Measurements from ENCODE around the gene EXD3. TPM values are rescaled to one million over a fixed set of nuclear protein-coding genes. Genes with fewer than 3 reads are reported as not detected.

EXD3 gene
- total and polyA plus RNA-seq, 2 of the 13 experiments (the other 11 are each of a cell fraction or from before 2014, with no cell fraction given) = 2.7 to 4.8 TPM

DNA sequence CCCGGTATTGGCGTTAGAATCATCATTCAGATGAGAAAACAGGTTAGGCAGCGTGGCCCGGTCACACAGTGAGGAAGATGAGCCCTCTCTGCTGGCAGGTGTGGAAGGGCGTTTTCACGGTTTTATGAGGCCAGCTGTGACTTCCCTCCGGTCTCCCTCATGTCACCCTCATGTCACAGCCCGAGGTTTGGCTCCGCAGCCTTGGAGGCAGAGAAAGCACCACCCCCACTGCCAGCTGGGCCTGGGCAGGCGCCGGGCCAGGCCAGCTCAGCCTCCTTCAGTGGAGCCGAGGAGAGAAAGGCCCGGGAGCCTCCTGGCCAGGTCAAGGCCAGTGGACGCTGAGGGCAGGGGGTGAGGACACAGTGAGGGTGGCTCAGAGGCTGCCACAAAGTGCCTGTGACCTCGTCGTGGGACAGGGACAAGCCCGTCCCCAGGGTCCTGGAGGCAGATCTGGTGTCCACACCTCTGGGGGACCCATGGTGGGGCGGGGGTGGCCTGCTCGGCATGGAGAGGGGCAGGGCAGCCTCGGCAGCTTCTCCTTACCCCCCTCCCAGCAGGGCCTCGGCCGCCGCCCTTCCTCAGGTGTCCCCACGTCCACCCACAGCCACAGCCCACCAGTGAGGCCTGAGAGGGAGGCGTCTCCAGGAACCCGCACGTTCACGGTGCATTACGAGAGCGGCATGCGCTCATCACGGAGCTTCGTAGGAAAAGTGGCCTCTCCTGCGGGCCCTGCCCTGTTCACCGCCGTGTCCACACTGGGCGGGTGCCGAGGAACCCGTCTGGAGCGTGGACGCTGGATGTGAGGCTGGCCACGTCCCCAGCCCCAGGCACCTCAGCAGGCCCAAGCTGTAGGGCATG, 32.2 kb downstream of the EXD3 start (continued):
- no peak for TF ChIP-seq ZNF788 (CRISPR knock-in tag; IDR thresholded peaks at IDR 0.05; ENCODE audit: borderline replicate concordance)
- TF ChIP-seq AGO2 (optimal IDR thresholded peaks at IDR 0.05; ENCODE audit: low read depth, low read length) = peak; percentile 50
- no peak for TF ChIP-seq NR2F6 (IDR thresholded peaks at IDR 0.05)
- 0 out of 2 replicates have a peak, but pooled peaks have one; percentile 15 for TF ChIP-seq NR2F6 (CRISPR knock-in tag; IDR thresholded peaks at IDR 0.05)
- TF ChIP-seq TRIM24 (CRISPR knock-in tag; IDR thresholded peaks at IDR 0.05) = no peak

DNA sequence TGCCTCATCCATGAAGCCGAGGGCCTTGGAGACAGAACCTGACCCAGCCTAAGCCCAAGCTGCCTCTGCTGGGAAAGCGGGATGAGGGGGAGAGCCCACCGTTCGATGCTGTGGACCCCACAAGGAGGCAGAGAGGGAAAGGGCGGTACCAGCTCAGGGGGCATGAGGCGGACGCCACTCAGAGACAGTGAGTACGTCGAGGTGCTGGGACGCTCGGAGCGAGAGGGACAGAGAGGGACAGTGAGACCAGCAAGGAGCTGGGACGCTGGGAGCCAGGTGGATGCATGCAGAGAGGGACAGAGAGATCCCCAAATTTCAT, 33.6 kb downstream of the EXD3 start:
- no peaks in the 10 kb centered on the region for H3K27me3 ChIP-seq (ENCODE audit: control insufficient read depth in 1 of 2, insufficient read depth in 2 of 2, low read length in 2 of 2)
- H3K36me3 ChIP-seq (replicated peaks in 1 of 2; ENCODE audit: control insufficient read depth in 1 of 2, insufficient read depth in 2 of 2, low read length in 2 of 2) = no peaks in the 10 kb centered on the region
- in situ Hi-C loops (cut with HindIII; ENCODE audit: extremely low pct_ligation_motif_present, low pct_unique_long_range_greater_than_20kb) (no loop called here), intact Hi-C loops (cut with micrococcal nuclease; ENCODE audit: unreplicated experiment) (no loop called here)
- no peaks in the 10 kb centered on the region for H3K79me2 ChIP-seq (ENCODE audit: insufficient read depth, low read length)
- ATAC-seq (no peak), FAIRE-seq (no peak), DNase-seq (ENCODE audit: low spot score) (no peak)
- peaks cover 23% of the 10 kb centered on the region for H3K4me1 ChIP-seq (ENCODE audit: insufficient read depth, low read length)
- no peak overlapping the region for H3K27ac ChIP-seq (ENCODE audit: extremely low read length, insufficient read depth, low read length)
- H3K4me3 ChIP-seq (replicated peaks in 1 of 3; ENCODE audit: insufficient read depth in 1 of 3, low read depth in 2 of 3, low read length in 3 of 3) = no peak overlapping the region
- no peak overlapping the region for H3K4me2 ChIP-seq (ENCODE audit: low read depth, low read length)
- no peaks in the 10 kb centered on the region for H4K20me1 ChIP-seq (ENCODE audit: insufficient read depth, low read length)
- ChIA-PET POLR2A (no interaction called here), CTCF (ENCODE audit: low intra/inter-chr PET ratio, low total read pairs) (no interaction called here)
- no peaks in the 10 kb centered on the region for H3K9me3 ChIP-seq (ENCODE audit: low read length)
- BruUV-seq (replicated peaks) = no TSS peak
- 97% methylated on average over 12 of the region's 13 CpGs for WGBS (ENCODE audit: low lambda C conversion rate)
- H3K9ac ChIP-seq (ENCODE audit: insufficient read depth, low read depth, low read length) = no peak overlapping the region
- no peak overlapping the region for H2AFZ ChIP-seq (ENCODE audit: low read length)
- TF ChIP-seq ZNF136 (CRISPR knock-in tag; IDR thresholded peaks at IDR 0.05; ENCODE audit: low read depth) = no peak
- no peak for TF ChIP-seq ZNF138 (CRISPR knock-in tag; IDR thresholded peaks at IDR 0.05; ENCODE audit: low read depth)
- no peak for TF ChIP-seq XBP1 (CRISPR knock-in tag; IDR thresholded peaks at IDR 0.05)
- TF ChIP-seq RFX3 (CRISPR knock-in tag; IDR thresholded peaks at IDR 0.05) = no peak
- TF ChIP-seq, protein P1, sequence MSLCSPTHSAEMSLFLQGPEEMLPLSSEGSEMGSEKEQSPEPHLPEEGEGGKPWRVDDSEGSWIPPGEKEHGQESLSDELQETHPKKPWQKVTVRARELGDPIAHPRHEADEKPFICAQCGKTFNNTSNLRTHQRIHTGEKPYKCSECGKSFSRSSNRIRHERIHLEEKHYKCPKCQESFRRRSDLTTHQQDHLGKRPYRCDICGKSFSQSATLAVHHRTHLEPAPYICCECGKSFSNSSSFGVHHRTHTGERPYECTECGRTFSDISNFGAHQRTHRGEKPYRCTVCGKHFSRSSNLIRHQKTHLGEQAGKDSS (CRISPR knock-in tag; IDR thresholded peaks at IDR 0.05; ENCODE audit: borderline replicate concordance, low read depth) = no peak
- no peak for TF ChIP-seq ZBTB7A (CRISPR knock-in tag; IDR thresholded peaks at IDR 0.05)
- no peak for TF ChIP-seq RNF2 (conservative IDR thresholded peaks at IDR 0.05; ENCODE audit: low read depth)
- no peak for TF ChIP-seq KAT2B (IDR thresholded peaks at IDR 0.05; ENCODE audit: borderline replicate concordance, low read depth, low read length)
- no peak for TF ChIP-seq ZSCAN9 (CRISPR knock-in tag; IDR thresholded peaks at IDR 0.05; ENCODE audit: borderline replicate concordance)
- TF ChIP-seq NFYB (CRISPR knock-in tag; IDR thresholded peaks at IDR 0.05) = no peak
- no peak for TF ChIP-seq IRX3 (CRISPR knock-in tag; IDR thresholded peaks at IDR 0.05; ENCODE audit: borderline replicate concordance, low read depth)
- TF ChIP-seq, protein P2, sequence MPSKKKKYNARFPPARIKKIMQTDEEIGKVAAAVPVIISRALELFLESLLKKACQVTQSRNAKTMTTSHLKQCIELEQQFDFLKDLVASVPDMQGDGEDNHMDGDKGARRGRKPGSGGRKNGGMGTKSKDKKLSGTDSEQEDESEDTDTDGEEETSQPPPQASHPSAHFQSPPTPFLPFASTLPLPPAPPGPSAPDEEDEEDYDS (CRISPR knock-in tag; IDR thresholded peaks at IDR 0.05) = no peak
- TF ChIP-seq JUNB (CRISPR knock-in tag; IDR thresholded peaks at IDR 0.05; ENCODE audit: borderline replicate concordance) = no peak
- no peak for TF ChIP-seq RAD51 (IDR thresholded peaks at IDR 0.05; ENCODE audit: borderline replicate concordance)
- TF ChIP-seq MED1 (CRISPR knock-in tag; IDR thresholded peaks at IDR 0.05) = no peak
- TF ChIP-seq, protein P3, sequence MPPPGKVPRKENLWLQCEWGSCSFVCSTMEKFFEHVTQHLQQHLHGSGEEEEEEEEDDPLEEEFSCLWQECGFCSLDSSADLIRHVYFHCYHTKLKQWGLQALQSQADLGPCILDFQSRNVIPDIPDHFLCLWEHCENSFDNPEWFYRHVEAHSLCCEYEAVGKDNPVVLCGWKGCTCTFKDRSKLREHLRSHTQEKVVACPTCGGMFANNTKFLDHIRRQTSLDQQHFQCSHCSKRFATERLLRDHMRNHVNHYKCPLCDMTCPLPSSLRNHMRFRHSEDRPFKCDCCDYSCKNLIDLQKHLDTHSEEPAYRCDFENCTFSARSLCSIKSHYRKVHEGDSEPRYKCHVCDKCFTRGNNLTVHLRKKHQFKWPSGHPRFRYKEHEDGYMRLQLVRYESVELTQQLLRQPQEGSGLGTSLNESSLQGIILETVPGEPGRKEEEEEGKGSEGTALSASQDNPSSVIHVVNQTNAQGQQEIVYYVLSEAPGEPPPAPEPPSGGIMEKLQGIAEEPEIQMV (CRISPR knock-in tag; IDR thresholded peaks at IDR 0.05; ENCODE audit: low read depth) = no peak
- no peak for TF ChIP-seq SRSF1 (optimal IDR thresholded peaks at IDR 0.05; ENCODE audit: low read depth, low read length)
- no peak for TF ChIP-seq SMARCC2 (IDR thresholded peaks at IDR 0.05)
